RWPE2 (cell line): ENCODE measurements around the gene GM2A.
A peak's percentile ranks its signal among the peaks of the same experiment; 100 is the strongest.
"Not testable (repeated sequence)": the region's sequence is repeated elsewhere in the genome, so short reads cannot be mapped to it uniquely, and the experiment has no call there.

ENCODE experiments used
- ATAC-seq: fragments of 200-7000 bp; cut with Tn5 transposase; 3 replicates; pipeline ENCODE4 v1.9.1; 2021; ENCODE audit warnings: low read depth
- DNase-seq: peaks from one replicate; pipeline ENCODE4 v3.0.0-alpha.2; 2020; ENCODE audit warnings: low spot score
- H3K27ac ChIP-seq: fragments of 450-650 bp; 2 replicates; pipeline ENCODE4 v1.5.1; 2017; ENCODE audit warnings: mild to moderate bottlenecking; ENCODE audit not compliant: poor library complexity, severe bottlenecking
- H3K27me3 ChIP-seq: fragments of 250-450 bp; sonication (Bioruptor Pico); 2 replicates; pipeline ENCODE4 v1.5.1; 2021; ENCODE audit warnings: mild to moderate bottlenecking, moderate library complexity; ENCODE audit not compliant: insufficient read depth, poor library complexity, severe bottlenecking
- H3K36me3 ChIP-seq: fragments of 250-450 bp; sonication (Bioruptor Pico); 2 replicates; pipeline ENCODE4 v1.5.1; 2020; ENCODE audit warnings: low read depth, mild to moderate bottlenecking, moderate library complexity
- H3K4me1 ChIP-seq: fragments of 250-450 bp; sonication (Bioruptor Pico); 2 replicates; pipeline ENCODE4 v1.5.1; 2021; ENCODE audit warnings: mild to moderate bottlenecking, moderate library complexity; ENCODE audit not compliant: insufficient read depth, poor library complexity, severe bottlenecking
- H3K4me3 ChIP-seq: fragments of 250-450 bp; sonication (Bioruptor Pico); 2 replicates; pipeline ENCODE4 v1.5.1; 2021; ENCODE audit warnings: mild to moderate bottlenecking, moderate library complexity; ENCODE audit not compliant: severe bottlenecking
- H3K9me3 ChIP-seq: fragments of 250-450 bp; sonication (Bioruptor Pico); 2 replicates; pipeline ENCODE4 v1.5.1; 2021; ENCODE audit warnings: mild to moderate bottlenecking, moderate library complexity; ENCODE audit not compliant: severe bottlenecking
- TF ChIP-seq, protein P1 (sequence below): fragments of 450-650 bp; IDR thresholded peaks from one replicate; pipeline ENCODE4 v1.5.1; 2017; ENCODE audit warnings: mild to moderate bottlenecking, moderate library complexity; ENCODE audit not compliant: poor library complexity, severe bottlenecking

The GM2A gene

DNA sequence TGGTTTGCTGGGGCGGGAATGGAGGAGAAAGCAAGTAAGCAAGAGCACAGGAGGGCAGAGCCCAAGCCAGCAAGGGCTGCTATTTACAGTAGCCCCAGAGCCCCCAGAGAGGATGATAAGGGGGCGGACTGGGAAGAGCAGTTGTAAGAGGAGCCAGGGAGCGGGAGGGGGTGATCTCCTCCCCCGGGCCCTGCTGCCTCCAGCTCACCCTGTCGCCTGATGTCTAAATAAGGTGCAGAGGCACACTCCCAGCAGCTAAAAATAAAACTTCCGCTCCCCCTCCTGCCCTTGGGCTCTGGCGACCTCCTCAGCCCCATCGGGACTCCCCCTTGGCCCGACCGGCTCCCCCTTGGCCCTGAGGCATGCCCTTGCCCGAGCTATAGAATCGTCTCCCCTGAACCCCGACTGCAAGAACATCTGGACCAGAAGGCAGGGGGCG, 14.7 kb upstream of the GM2A start:
- Histone ChIP-seq H3K9me3 (no peaks in the 10 kb centered on the region), H3K4me1 (no peaks in the 10 kb centered on the region), H3K27ac (no peak overlapping the region), H3K36me3 (no peaks in the 10 kb centered on the region), H3K27me3 (no peaks in the 10 kb centered on the region), H3K4me3 (no peak overlapping the region)
- no peak for ATAC-seq
- DNase-seq: no peak
- TF ChIP-seq, protein P1, sequence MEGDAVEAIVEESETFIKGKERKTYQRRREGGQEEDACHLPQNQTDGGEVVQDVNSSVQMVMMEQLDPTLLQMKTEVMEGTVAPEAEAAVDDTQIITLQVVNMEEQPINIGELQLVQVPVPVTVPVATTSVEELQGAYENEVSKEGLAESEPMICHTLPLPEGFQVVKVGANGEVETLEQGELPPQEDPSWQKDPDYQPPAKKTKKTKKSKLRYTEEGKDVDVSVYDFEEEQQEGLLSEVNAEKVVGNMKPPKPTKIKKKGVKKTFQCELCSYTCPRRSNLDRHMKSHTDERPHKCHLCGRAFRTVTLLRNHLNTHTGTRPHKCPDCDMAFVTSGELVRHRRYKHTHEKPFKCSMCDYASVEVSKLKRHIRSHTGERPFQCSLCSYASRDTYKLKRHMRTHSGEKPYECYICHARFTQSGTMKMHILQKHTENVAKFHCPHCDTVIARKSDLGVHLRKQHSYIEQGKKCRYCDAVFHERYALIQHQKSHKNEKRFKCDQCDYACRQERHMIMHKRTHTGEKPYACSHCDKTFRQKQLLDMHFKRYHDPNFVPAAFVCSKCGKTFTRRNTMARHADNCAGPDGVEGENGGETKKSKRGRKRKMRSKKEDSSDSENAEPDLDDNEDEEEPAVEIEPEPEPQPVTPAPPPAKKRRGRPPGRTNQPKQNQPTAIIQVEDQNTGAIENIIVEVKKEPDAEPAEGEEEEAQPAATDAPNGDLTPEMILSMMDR: no peak

DNA sequence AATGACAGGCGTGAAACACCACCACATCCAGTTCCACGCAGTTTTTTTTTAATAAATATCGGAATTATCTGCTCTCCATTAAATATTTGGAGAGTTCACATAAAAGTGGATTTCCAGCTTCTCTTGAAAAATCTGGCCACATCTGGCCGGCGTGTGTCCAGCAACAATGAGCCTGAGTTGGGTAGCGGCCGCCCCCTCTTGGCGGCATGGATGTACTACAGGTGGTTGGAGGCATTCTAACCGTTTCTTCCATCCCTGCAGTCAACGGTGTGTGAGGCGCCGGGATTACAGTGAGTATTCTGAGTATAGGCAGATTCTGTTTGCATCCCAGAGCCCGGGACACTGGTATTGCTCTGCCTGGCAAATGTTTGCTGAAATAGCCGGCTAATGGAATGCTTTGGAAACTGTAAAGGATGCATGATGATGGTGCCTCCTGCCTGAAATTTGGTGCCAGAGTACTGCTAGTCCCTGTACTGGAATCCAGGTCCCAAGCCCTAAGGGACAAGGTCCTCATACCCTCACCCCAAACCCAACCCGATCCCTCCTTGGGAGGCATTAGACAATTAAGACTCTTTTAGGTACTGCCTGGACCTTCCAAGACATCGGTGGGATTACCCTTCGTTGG, 13.6 kb upstream of the GM2A start:
- no peak overlapping the region for H3K27ac ChIP-seq
- H3K9me3 ChIP-seq: no peaks in the 10 kb centered on the region
- no peak overlapping the region for H3K4me3 ChIP-seq
- DNase-seq: no peak
- ATAC-seq: peak; percentile 62
- no peaks in the 10 kb centered on the region for H3K27me3 ChIP-seq
- TF ChIP-seq, protein P1: peak; percentile 97
- H3K36me3 ChIP-seq: no peaks in the 10 kb centered on the region
- no peaks in the 10 kb centered on the region for H3K4me1 ChIP-seq

DNA sequence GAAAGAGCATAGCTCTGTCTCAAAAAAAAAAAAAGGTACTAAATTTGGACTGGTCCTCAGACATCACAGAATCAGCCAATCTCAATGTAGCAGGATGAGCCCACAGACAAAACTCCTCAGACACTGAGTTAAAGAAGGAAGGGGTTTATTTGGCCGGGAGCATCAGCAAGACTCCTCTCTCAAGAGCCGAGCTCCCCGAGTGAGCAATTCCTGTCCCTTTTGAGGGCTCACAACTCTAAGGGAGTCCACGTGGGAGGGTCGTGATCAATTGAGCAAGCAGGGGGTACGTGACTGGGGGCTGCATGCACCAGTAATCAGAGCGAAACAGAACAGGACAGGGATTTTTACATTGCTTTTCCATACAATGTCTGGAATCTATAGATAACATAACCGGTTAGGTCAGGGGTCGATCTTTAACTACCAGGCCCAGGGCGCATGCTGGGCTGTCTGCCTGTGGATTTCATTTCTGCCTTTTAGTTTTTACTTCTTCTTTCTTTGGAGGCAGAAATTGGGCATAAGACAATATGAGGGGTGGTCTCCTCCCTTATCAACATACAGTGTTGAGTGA, 12.6 kb upstream of the GM2A start:
- not testable (repeated sequence) for ATAC-seq, H3K9me3 ChIP-seq, H3K36me3 ChIP-seq, H3K4me3 ChIP-seq, H3K27ac ChIP-seq, H3K27me3 ChIP-seq, DNase-seq, H3K4me1 ChIP-seq

DNA sequence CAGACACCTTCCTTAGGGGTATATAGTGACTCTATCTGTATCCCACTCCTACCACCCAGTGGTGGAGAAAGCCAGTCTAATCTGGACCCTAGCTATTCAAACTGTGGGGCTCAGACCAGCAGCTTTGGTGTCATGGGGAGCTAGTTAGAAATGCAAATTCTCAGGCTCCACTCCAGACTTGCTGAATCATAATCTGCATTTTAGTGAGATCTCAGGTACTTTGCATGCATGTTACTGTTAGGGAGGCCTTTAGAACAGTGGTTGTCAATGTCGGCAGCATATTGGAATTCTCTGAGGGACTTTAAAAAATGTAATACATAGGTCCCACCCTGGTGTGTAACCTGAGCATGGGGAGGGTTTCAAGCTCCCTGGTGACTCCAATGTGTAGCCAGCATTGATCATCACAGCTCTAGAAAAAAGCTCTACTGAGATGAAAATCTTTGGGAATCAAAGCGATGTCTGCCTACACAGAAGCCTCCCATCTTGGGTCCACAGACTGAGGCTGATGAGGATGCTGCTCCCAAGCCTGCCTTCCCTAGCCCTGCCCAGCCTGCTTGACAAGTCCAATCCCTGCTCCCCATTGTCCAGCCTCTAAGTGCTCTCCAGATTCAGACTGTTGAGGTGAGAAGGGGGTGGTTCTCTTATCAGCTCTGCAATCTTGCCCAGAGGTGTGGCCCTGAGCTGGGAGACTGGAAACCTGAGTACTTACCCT, 11.9 kb upstream of the GM2A start:
- no peaks in the 10 kb centered on the region for H3K9me3 ChIP-seq
- H3K4me3 ChIP-seq: no peak overlapping the region
- no peak overlapping the region for H3K27ac ChIP-seq
- H3K36me3 ChIP-seq: no peaks in the 10 kb centered on the region
- TF ChIP-seq, protein P1: no peak
- H3K4me1 ChIP-seq: no peaks in the 10 kb centered on the region
- DNase-seq (no peak), ATAC-seq (peak; percentile 45)
- no peaks in the 10 kb centered on the region for H3K27me3 ChIP-seq

DNA sequence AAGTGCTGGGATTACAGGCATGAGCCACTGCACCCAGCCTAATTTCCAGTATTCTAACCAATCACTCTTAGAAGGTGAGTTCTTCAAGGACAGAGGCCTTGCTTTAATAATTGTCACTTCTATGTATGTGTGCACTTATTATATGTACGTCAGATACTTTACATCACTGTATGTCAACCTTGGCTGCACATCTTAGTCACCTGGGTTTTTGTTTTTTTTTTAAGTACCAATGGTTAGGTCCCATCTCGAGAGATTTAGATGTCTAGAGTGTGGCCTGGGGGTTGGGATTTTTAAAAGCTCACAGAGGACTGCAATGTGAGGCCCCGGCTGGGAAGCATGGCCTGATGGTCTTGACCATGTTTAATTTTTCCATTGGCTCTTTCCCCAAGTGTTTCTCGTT, 9.9 kb upstream of the GM2A start:
- H3K4me3 ChIP-seq: no peak overlapping the region
- H3K36me3 ChIP-seq: no peaks in the 10 kb centered on the region
- TF ChIP-seq, protein P1: no peak
- no peaks in the 10 kb centered on the region for H3K9me3 ChIP-seq
- no peaks in the 10 kb centered on the region for H3K4me1 ChIP-seq
- no peaks in the 10 kb centered on the region for H3K27me3 ChIP-seq
- H3K27ac ChIP-seq: no peak overlapping the region
- ATAC-seq: no peak
- no peak for DNase-seq
